Left ventricle myocardium inferior (tissue), 1 donor: ENCODE measurements around the gene SERTAD1. TPM values are rescaled to one million over a fixed set of nuclear protein-coding genes. Genes with fewer than 3 reads are reported as not detected.

Source experiments
- DNase-seq: peaks from one replicate; pipeline ENCODE4 v3.0.0-alpha.2; 2020
- H3K27ac ChIP-seq: fragments of 200-600 bp; replicated peaks from 2 replicates; pipeline ENCODE4 v1.8.0; 2021
- H3K27me3 ChIP-seq: fragments of 200-600 bp; 2 replicates; pipeline ENCODE4 v1.8.0; 2021; ENCODE audit warnings: low read depth
- H3K36me3 ChIP-seq: fragments of 200-600 bp; 2 replicates; pipeline ENCODE4 v1.8.0; 2021
- H3K4me1 ChIP-seq: fragments of 200-600 bp; 2 replicates; pipeline ENCODE4 v1.8.0; 2021
- H3K4me3 ChIP-seq: fragments of 200-600 bp; 2 replicates; pipeline ENCODE4 v1.8.0; 2021; ENCODE audit warnings: mild to moderate bottlenecking, moderate library complexity
- H3K9me3 ChIP-seq: fragments of 200-600 bp; replicated peaks from 2 replicates; pipeline ENCODE4 v1.8.0; 2021
- intact Hi-C: fragments of 100-400 bp; cut with micrococcal nuclease; formaldehyde crosslinking; loops from one replicate; pipeline ENCODE4 v1.11.0; 2022
- total RNA-seq: library from RNA; stranded (reverse); fragmentation: NEBNext Ultra II Directional; extraction: Animal tissue kit (Norgen Biotek cat#: 25700); gene quantifications from one replicate; pipeline ENCODE4 v1.2.1, GENCODE V29; 2021
- TF ChIP-seq, protein P1 (sequence below): fragments of 200-600 bp; IDR thresholded peaks from 2 replicates; pipeline ENCODE4 v1.8.0; 2021; ENCODE audit warnings: antibody characterized with exemption, mild to moderate bottlenecking, borderline replicate concordance
- donor health status: DM: no; HTN: yes; CAD: no; lungs with severe emphysema.

SERTAD1 gene
- total RNA-seq, 1 donor from 2014 or later: 9.2 TPM

- Histone ChIP-seq H3K27me3 (no peaks in the 10 kb centered on the region), H3K4me3 (no peak overlapping the region), H3K4me1 (no peaks in the 10 kb centered on the region), H3K27ac (no peak overlapping the region), H3K36me3 (peaks cover 54% of the 10 kb centered on the region), H3K9me3 (no peaks in the 10 kb centered on the region)
- intact Hi-C loops: no loop called here
- DNase-seq: no peak
- TF ChIP-seq, protein P1, sequence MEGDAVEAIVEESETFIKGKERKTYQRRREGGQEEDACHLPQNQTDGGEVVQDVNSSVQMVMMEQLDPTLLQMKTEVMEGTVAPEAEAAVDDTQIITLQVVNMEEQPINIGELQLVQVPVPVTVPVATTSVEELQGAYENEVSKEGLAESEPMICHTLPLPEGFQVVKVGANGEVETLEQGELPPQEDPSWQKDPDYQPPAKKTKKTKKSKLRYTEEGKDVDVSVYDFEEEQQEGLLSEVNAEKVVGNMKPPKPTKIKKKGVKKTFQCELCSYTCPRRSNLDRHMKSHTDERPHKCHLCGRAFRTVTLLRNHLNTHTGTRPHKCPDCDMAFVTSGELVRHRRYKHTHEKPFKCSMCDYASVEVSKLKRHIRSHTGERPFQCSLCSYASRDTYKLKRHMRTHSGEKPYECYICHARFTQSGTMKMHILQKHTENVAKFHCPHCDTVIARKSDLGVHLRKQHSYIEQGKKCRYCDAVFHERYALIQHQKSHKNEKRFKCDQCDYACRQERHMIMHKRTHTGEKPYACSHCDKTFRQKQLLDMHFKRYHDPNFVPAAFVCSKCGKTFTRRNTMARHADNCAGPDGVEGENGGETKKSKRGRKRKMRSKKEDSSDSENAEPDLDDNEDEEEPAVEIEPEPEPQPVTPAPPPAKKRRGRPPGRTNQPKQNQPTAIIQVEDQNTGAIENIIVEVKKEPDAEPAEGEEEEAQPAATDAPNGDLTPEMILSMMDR: no peak
These were observed 47.9 kb downstream of the SERTAD1 start for GRCh38 chr19:40377876-40378385.

DNA sequence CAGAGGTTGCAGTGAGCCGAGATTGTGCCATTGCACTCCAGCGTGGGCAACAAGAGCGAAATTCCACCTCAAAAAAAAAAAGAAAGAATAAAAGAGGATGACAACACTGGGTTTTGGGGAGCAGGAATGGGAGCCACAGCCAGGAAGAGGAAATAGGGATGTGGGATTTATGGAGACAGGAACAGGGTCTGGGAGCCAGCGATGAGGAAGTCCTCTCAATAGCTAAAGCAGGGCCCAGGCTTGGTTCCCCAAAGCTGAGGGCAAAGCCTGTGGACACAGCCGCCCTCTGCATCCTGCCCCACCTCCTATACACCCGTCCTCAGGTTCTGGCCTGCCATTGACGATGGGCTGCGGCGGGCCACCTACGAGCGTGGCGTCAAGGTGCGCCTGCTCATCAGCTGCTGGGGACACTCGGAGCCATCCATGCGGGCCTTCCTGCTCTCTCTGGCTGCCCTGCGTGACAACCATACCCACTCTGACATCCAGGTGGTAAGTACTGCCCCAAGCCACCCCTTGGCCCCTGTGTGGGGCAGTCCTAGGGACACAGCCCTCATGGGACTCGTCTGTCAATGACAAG, 49.4 kb downstream of the SERTAD1 start:
- TF ChIP-seq, protein P1: no peak

DNA sequence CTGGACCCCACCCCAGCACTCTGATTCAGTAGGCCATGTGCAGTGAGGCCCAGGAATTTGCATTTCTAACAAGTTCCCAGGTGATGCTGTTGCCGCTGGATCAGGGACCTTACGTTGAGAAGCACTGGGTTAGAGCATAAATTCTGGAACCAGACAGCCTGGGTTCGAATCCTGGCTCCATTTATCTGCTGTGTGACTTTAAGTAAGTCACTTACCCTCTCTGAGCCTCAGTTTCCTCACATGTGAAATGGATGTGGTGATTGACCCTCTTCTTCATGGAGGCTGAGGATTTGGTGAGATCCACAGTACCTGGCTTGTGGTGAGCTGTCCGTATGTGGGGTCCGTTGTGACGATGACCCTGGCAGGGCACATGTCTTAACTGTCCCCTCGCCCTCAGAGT, 51.7 kb downstream of the SERTAD1 start:
- no peaks in the 10 kb centered on the region for H3K9me3 ChIP-seq
- H3K4me3 ChIP-seq: no peak overlapping the region
- H3K27ac ChIP-seq: no peak overlapping the region
- intact Hi-C loops: no loop called here
- TF ChIP-seq, protein P1: no peak
- DNase-seq: no peak
- H3K36me3 ChIP-seq: peaks cover 85% of the 10 kb centered on the region
- no peaks in the 10 kb centered on the region for H3K27me3 ChIP-seq
- H3K4me1 ChIP-seq: no peaks in the 10 kb centered on the region

More for the DNA sequence above, 49.4 kb downstream of the SERTAD1 start:
- H3K4me1 ChIP-seq: no peaks in the 10 kb centered on the region
- H3K4me3 ChIP-seq: no peak overlapping the region
- peaks cover 70% of the 10 kb centered on the region for H3K36me3 ChIP-seq
- no peak for DNase-seq
- H3K27me3 ChIP-seq: no peaks in the 10 kb centered on the region
- H3K27ac ChIP-seq: no peak overlapping the region
- intact Hi-C loops: no loop called here
- H3K9me3 ChIP-seq: no peaks in the 10 kb centered on the region

GRCh38 chr19:40371802-40372122, 54.0 kb downstream of the SERTAD1 start:
- Histone ChIP-seq H3K27ac (no peak overlapping the region), H3K4me1 (no peaks in the 10 kb centered on the region), H3K27me3 (no peaks in the 10 kb centered on the region), H3K36me3 (peaks cover 89% of the 10 kb centered on the region), H3K4me3 (no peak overlapping the region), H3K9me3 (no peaks in the 10 kb centered on the region)
- intact Hi-C loops: no loop called here
- TF ChIP-seq, protein P1: no peak
- DNase-seq: no peak

Other genes with a start within 250 kb of the SERTAD1 start
- 17.1 TPM for gene MAP3K10, start 234.6 kb downstream of the SERTAD1 start, total RNA-seq
- not detected for gene TTC9B, start 207.6 kb downstream of the SERTAD1 start, total RNA-seq
- gene CCNP, start 199.3 kb downstream of the SERTAD1 start, total RNA-seq: 0.30 TPM
- 107 TPM for gene AKT2, start 140.6 kb downstream of the SERTAD1 start, total RNA-seq
- gene C19orf47, start 77.6 kb downstream of the SERTAD1 start, total RNA-seq: 166 TPM
- 156 TPM for gene PLD3, start 77.3 kb downstream of the SERTAD1 start, total RNA-seq
- not detected for gene HIPK4, start 35.8 kb downstream of the SERTAD1 start, total RNA-seq
- gene PRX, start 12.6 kb downstream of the SERTAD1 start, total RNA-seq: 3.3 TPM
- gene SERTAD3, start 18.3 kb upstream of the SERTAD1 start, total RNA-seq: 16.2 TPM
- 91.3 TPM for gene BLVRB, start 39.8 kb upstream of the SERTAD1 start, total RNA-seq
- 6.1 TPM for gene SPTBN4, start 41.0 kb upstream of the SERTAD1 start, total RNA-seq
- 14.8 TPM for gene SHKBP1, start 150.9 kb upstream of the SERTAD1 start, total RNA-seq
- 260 TPM for gene LTBP4, start 175.4 kb upstream of the SERTAD1 start, total RNA-seq